ENCODE results near the gene ZDHHC3.
A peak's percentile ranks its signal among the peaks of the same experiment; 100 is the strongest.

The ZDHHC3 gene

GRCh38 chr3:44923632-44924456 is 52.1 kb downstream of the ZDHHC3 start:
- Histone ChIP-seq H3K4me3 (ENCODE audit: low read length, poor library complexity, severe bottlenecking) (no peak overlapping the region), H3K9me2 (replicated peaks; ENCODE audit: low read depth, low read length) (no peaks in the 10 kb centered on the region), H4K20me1 (ENCODE audit: insufficient read depth, low read length, poor library complexity, severe bottlenecking) (no peaks in the 10 kb centered on the region), H3K4me2 (ENCODE audit: low read depth, low read length, poor library complexity, severe bottlenecking) (no peak overlapping the region), H3K36me3 (ENCODE audit: insufficient read depth, low read length) (peaks cover 27% of the 10 kb centered on the region; the same call in 1 of the 2 replicates), H3K4me1 (ENCODE audit: insufficient read depth, low read length, poor library complexity, severe bottlenecking) (no peaks in the 10 kb centered on the region), H3K27me3 (ENCODE audit: insufficient read depth, low read length, poor library complexity, severe bottlenecking) (no peaks in the 10 kb centered on the region), H3K9ac (ENCODE audit: low read depth, low read length, poor library complexity, severe bottlenecking) (no peak overlapping the region), H3K79me2 (ENCODE audit: insufficient read depth, low read length) (no peaks in the 10 kb centered on the region), H3F3A (ENCODE audit: low read depth) (no peaks in the 10 kb centered on the region), H2AFZ (ENCODE audit: low read length) (no peak overlapping the region), H3K9me3 (ENCODE audit: insufficient read depth, low read depth, low read length) (no peaks in the 10 kb centered on the region)
- TF ChIP-seq, protein P1, sequence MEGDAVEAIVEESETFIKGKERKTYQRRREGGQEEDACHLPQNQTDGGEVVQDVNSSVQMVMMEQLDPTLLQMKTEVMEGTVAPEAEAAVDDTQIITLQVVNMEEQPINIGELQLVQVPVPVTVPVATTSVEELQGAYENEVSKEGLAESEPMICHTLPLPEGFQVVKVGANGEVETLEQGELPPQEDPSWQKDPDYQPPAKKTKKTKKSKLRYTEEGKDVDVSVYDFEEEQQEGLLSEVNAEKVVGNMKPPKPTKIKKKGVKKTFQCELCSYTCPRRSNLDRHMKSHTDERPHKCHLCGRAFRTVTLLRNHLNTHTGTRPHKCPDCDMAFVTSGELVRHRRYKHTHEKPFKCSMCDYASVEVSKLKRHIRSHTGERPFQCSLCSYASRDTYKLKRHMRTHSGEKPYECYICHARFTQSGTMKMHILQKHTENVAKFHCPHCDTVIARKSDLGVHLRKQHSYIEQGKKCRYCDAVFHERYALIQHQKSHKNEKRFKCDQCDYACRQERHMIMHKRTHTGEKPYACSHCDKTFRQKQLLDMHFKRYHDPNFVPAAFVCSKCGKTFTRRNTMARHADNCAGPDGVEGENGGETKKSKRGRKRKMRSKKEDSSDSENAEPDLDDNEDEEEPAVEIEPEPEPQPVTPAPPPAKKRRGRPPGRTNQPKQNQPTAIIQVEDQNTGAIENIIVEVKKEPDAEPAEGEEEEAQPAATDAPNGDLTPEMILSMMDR (conservative IDR thresholded peaks at IDR 0.05; ENCODE audit: low read length) = no peak
- no peak for TF ChIP-seq EZH2phosphoT487 (IDR thresholded peaks at IDR 0.05; ENCODE audit: borderline replicate concordance)

DNA sequence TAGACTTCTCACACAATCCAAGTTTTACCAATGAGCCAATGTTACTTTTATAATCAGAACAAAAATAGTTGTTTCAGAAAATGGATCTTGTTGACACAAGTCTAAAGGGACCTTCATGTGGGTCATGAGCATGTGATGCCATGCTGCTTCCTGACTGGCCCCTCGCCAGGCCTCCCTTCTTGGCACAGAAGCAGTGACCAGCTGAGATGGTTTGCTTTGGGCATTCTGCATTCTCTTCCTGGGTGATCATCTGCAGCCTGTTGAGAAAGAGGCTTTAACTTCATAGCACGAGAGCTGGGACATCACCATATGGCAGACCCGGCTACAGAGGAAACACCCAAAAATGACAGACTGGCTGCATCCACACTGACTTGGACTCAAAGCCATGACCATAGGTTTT is 55.9 kb downstream of the ZDHHC3 start:
- Histone ChIP-seq H3K4me1 (ENCODE audit: insufficient read depth, low read length, poor library complexity, severe bottlenecking) (no peaks in the 10 kb centered on the region), H4K20me1 (ENCODE audit: insufficient read depth, low read length, poor library complexity, severe bottlenecking) (no peaks in the 10 kb centered on the region), H3K9ac (ENCODE audit: low read depth, low read length, poor library complexity, severe bottlenecking) (no peak overlapping the region), H3K9me3 (ENCODE audit: insufficient read depth, low read depth, low read length) (no peaks in the 10 kb centered on the region), H2AFZ (ENCODE audit: low read length) (no peak overlapping the region), H3K4me2 (ENCODE audit: low read depth, low read length, poor library complexity, severe bottlenecking) (no peak overlapping the region), H3K4me3 (ENCODE audit: low read length, poor library complexity, severe bottlenecking) (no peak overlapping the region), H3K9me2 (replicated peaks; ENCODE audit: low read depth, low read length) (no peaks in the 10 kb centered on the region), H3K79me2 (ENCODE audit: insufficient read depth, low read length) (no peaks in the 10 kb centered on the region), H3K27me3 (ENCODE audit: insufficient read depth, low read length, poor library complexity, severe bottlenecking) (no peaks in the 10 kb centered on the region), H3K36me3 (ENCODE audit: insufficient read depth, low read length) (peaks cover 5% of the 10 kb centered on the region; the same call in 1 of the 2 replicates), H3F3A (ENCODE audit: low read depth) (no peaks in the 10 kb centered on the region)
- TF ChIP-seq, protein P1 (conservative IDR thresholded peaks at IDR 0.05; ENCODE audit: low read length) = no peak
- TF ChIP-seq EZH2phosphoT487 (IDR thresholded peaks at IDR 0.05; ENCODE audit: borderline replicate concordance) = no peak

- Histone ChIP-seq H3K9me3 (ENCODE audit: insufficient read depth, low read depth, low read length) (no peaks in the 10 kb centered on the region), H3K27me3 (ENCODE audit: insufficient read depth, low read length, poor library complexity, severe bottlenecking) (no peaks in the 10 kb centered on the region), H3F3A (ENCODE audit: low read depth) (no peaks in the 10 kb centered on the region), H3K79me2 (ENCODE audit: insufficient read depth, low read length) (no peaks in the 10 kb centered on the region), H4K20me1 (ENCODE audit: insufficient read depth, low read length, poor library complexity, severe bottlenecking) (no peaks in the 10 kb centered on the region), H3K4me1 (ENCODE audit: insufficient read depth, low read length, poor library complexity, severe bottlenecking) (no peaks in the 10 kb centered on the region), H3K4me2 (ENCODE audit: low read depth, low read length, poor library complexity, severe bottlenecking) (no peak overlapping the region), H3K9me2 (replicated peaks; ENCODE audit: low read depth, low read length) (no peaks in the 10 kb centered on the region), H3K36me3 (ENCODE audit: insufficient read depth, low read length) (peaks cover under 1% of the 10 kb centered on the region; the same call in 1 of the 2 replicates), H3K9ac (ENCODE audit: low read depth, low read length, poor library complexity, severe bottlenecking) (no peak overlapping the region), H2AFZ (ENCODE audit: low read length) (no peak overlapping the region), H3K4me3 (ENCODE audit: low read length, poor library complexity, severe bottlenecking) (no peak overlapping the region)
- no peak for TF ChIP-seq EZH2phosphoT487 (IDR thresholded peaks at IDR 0.05; ENCODE audit: borderline replicate concordance)
- TF ChIP-seq, protein P1 (conservative IDR thresholded peaks at IDR 0.05; ENCODE audit: low read length) = 0 out of 2 replicates have a peak, but pooled peaks have one; percentile 13
Measured at GRCh38 chr3:44918581-44918980, 57.4 kb downstream of the ZDHHC3 start.

All from Loucy (cell line).